NK-92 (cell line): ENCODE data around the gene ANKRD63.

ENCODE experiments used
- DNase-seq: peaks from one replicate; lab custom pipeline; 2025; ENCODE audit not compliant: unreplicated experiment; lab: John Stamatoyannopoulos, UW

Gene ANKRD63

GRCh38 chr15:40313531-40314398 is 30.9 kb upstream of the ANKRD63 start:
- DNase-seq = no peak

GRCh38 chr15:40312370-40313158 is 29.7 kb upstream of the ANKRD63 start:
- no peak for DNase-seq

GRCh38 chr15:40310993-40311392 is 28.1 kb upstream of the ANKRD63 start:
- DNase-seq = no peak

GRCh38 chr15:40310001-40310959 is 27.4 kb upstream of the ANKRD63 start:
- no peak for DNase-seq

- no peak for DNase-seq
These were observed 26.5 kb upstream of the ANKRD63 start for GRCh38 chr15:40309344-40309862.

GRCh38 chr15:40307421-40308211 is 24.8 kb upstream of the ANKRD63 start, which contains the start of gene PLCB2:
Gene PLCB2, minus strand, starts transcription at chr15:40307935. Its CDS starts 263 bp downstream, at chr15:40307672.
- no peak for DNase-seq

GRCh38 chr15:40306908-40307307 is 24.0 kb upstream of the ANKRD63 start:
- DNase-seq = no peak

- DNase-seq = no peak
These were observed 23.5 kb upstream of the ANKRD63 start for GRCh38 chr15:40306371-40306770.

- DNase-seq = no peak
These were observed 22.4 kb upstream of the ANKRD63 start for GRCh38 chr15:40305281-40305680.

GRCh38 chr15:40303576-40303975 is 20.7 kb upstream of the ANKRD63 start:
- DNase-seq = no peak

GRCh38 chr15:40302981-40303380 is 20.1 kb upstream of the ANKRD63 start:
- DNase-seq = no peak

GRCh38 chr15:40302288-40302886 is 19.5 kb upstream of the ANKRD63 start:
- DNase-seq = no peak

GRCh38 chr15:40301467-40302179 is 18.8 kb upstream of the ANKRD63 start:
- no peak for DNase-seq

- no peak for DNase-seq
These were observed 17.9 kb upstream of the ANKRD63 start for GRCh38 chr15:40300771-40301170.

- no peak for DNase-seq
These were observed 17.5 kb upstream of the ANKRD63 start for GRCh38 chr15:40300367-40300766.

- DNase-seq = no peak
These were observed 15.5 kb upstream of the ANKRD63 start for GRCh38 chr15:40298216-40298935.

GRCh38 chr15:40297356-40297755 is 14.5 kb upstream of the ANKRD63 start:
- DNase-seq = no peak

GRCh38 chr15:40296561-40297230 is 13.8 kb upstream of the ANKRD63 start:
- DNase-seq = no peak
